Measurements from ENCODE around the gene IFITM10. TPM values are rescaled to one million over a fixed set of nuclear protein-coding genes. Genes with fewer than 3 reads are reported as not detected.
A peak's percentile ranks its signal among the peaks of the same experiment; 100 is the strongest.

Gene IFITM10
- total RNA-seq, 1 donor from 2014 or later = 0.31 TPM

DNA sequence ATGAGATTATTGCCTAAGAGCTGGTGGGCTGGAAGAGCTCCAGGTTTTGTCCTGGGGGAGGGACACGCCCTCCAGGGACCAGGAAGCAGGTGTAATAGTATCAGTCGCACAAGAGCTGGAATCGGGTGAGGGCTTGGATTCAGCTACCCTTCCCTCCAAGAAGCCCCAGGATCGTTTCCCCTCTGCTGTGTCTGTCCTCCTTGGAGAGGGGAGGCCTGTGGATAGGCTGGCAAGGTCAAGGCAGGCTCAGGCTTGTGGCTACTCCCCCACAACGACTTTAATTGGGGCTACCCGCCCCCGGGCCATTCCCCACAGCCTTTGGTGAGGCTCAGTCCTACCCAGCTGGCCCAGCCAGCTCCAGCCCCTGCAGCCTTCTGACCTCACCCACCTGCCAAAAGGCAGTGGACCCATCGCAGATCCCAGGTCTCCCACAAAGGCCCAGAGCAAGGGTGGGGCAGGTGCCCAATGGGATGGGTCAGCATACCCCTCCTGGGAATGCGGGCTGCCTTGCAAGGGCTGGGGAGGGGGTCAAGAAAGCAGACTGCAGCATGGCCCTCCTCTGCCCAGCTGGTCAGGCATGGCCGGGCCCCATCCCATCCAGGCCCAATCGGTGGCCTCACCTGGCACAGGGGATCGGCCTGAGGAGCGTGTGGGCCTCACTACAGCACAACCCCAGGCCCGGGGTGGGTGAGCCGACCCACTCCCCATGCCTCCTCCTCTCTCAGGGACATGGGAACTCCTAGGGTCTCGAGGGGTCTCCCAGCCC, 12.3 kb upstream of the IFITM10 start:
- no peak for DNase-seq

DNA sequence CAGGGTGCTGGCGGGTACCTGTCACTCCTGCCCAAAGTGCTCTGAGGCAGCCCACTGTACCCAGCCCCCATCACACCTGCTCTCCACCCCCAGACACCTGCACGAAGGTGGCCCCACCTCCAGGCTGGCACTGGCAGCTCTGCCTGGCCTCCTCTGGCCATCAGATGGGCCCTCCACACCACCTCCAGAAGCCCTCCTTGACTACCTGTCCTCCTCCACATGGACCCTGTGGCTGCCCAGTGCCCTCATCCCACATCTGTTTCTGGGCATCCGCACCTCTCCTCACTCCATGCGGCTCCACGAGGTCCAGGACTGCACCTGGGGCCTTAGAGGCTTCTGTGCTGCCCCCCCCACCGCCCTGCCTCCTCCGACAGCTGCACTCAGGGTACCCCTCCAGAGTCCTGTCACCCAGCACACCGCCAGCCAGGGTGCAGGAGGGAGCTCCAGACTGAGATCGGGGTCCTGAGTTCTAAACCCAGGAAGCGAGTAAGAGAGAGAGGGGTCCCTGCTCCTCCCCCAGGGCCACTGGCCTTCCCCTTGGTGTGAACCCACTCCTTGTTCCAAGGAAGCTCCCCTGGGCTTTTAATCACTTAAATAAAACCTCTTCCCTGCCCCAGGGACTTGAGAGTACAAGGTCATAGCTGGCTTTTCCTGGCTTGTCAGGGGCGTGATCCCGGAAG, 11.6 kb upstream of the IFITM10 start:
- no peak for DNase-seq

DNA sequence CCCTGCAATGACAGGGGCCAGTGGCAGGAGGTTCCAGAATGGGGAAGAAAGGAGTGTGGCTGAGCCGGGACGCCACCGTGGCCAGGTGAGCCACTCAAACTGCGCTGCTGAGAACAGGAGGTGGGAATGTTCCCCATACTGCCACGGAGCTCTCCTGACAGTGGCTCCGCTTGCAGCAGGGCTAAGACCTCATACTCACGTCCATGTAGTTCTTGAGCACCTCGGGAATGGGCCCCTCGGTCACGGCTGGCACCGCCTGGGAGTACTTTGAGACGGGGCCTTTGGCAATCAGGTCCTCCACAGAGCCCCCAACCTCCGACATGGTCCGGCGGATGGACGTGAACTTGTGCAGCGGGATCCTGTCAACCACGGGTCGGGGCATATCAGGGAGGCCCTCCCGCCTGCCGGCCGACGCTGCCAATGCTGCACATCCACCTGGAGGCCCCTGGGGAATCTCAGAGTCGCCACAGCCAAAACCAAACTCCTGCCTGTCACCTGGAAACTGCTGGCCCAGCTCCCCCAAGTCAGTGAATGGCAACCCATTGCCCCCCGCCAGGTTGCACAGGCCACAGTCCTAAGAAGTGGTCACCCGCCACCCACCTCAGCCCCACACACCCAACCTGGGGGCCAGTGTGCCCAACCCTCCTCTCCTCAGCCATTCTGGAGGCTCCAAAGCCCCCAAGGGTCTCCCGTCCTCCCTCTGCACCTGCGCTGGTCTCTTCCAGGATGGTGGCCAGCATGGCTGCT, 10.9 kb upstream of the IFITM10 start:
- DNase-seq = no peak

DNA sequence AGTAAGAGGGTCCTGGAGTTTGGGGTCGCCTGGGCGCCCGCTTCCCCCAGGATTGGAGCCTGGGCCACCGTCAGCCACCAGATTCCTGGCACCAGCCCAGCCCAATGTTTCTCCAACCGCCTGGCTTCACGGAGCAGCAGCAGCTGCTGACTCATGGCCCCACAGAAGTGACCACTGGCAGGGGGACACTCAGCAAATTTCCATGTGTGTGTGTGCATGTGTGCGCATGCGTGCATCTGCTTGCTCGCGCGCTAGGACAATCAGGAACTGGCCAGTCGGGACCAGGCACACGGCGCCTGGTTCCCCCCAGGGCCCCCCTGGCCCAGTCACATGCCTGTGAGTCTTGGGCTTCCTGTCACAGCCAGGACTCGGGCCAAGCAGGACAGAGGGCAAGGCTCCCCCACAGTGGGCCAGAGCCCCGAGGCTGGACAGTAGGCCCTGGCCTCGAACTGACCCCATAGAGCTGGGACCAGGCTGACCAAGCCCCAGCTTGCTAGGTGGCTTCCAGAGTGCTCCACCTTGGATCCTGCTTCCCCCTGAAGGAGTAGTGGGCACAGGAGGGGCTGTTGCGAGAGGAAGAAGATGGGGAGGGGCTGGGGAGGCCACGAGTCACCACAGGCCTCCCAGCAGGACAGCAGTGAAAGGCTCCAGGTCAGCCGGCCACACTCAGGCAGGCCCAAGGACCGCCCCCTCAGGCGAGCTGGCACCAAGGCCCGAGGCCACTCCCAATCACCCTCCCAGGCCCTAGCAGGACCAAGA, 10.1 kb upstream of the IFITM10 start:
- peak; percentile 73 for DNase-seq

DNA sequence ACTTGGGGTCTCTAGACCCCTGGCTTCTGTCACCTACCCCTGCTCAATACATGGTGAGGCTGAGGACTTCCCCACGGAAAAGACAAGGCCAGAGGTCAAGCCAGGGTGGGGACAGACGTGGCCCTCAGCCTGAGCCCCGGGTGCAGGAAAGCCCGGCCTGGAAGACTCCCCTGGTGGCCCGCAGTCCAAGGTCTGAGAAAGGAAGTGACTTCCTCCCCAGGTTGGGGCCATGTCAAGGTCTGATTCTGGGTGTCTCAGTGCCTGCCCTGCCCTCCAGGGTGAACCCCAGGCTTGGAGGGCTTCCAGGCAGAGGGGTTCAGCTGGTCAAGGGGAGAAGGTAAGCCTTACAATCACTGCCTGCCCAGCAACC, 9.4 kb upstream of the IFITM10 start:
- DNase-seq = no peak

DNA sequence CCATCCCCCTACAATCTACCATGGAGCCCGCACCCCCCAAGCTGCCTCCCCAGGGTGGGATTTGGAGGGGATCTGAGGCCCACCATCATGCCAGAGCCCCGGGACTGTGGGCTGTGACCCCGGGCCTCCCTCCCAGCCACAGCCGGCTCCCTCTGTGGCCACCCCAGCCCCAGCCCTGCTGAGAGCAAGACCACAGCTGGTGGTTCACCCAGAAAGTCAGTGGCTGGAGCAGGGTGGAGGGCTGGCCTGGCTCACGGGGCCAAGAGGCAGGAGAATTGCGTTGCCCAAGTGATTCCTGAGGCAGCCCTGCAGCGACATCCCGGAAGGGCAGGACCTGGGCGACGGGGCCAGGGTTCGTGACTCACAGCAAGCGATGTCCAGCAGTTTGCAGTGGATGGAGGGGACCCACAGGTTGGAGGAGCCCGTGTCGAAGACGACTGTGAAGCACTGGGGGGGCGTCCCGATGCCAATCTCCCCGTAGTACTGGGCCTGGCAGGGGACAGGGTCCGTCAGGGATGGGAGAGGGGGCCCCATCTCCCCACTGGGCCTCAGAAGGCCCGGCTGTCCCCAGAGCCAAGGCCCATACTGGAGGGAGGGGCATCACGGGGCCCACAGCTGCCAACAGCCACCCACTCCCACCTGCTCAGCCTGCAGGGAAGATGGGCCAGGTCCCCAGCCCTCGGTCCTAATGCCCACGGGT, 8.9 kb upstream of the IFITM10 start:
- DNase-seq = no peak

DNA sequence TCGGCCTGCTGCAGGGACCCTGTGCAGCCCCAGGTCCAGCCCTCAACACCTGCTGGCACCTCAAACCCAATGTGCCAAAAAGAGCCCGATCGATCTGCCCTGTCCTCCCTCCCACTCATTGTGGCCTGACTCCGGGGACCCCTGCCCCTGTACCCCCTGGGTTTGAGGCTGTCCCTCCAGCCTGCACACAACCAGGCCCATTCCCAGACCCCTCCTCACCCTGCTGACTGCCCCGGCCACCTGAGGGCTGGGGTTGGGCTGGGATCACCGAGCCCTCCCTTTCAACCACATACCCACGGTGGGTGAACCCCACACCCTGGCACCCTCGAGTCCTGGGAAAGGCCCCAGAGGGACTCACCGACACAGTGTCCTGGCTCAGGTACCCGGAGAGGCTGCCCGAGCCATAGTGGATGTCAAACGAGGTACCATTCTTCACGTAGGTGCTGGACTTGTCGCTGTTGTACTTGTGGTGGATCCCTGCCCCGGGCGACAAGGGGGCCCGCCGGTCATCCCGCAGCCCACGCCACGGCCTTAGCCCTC, 8.3 kb upstream of the IFITM10 start:
- DNase-seq = no peak

DNA sequence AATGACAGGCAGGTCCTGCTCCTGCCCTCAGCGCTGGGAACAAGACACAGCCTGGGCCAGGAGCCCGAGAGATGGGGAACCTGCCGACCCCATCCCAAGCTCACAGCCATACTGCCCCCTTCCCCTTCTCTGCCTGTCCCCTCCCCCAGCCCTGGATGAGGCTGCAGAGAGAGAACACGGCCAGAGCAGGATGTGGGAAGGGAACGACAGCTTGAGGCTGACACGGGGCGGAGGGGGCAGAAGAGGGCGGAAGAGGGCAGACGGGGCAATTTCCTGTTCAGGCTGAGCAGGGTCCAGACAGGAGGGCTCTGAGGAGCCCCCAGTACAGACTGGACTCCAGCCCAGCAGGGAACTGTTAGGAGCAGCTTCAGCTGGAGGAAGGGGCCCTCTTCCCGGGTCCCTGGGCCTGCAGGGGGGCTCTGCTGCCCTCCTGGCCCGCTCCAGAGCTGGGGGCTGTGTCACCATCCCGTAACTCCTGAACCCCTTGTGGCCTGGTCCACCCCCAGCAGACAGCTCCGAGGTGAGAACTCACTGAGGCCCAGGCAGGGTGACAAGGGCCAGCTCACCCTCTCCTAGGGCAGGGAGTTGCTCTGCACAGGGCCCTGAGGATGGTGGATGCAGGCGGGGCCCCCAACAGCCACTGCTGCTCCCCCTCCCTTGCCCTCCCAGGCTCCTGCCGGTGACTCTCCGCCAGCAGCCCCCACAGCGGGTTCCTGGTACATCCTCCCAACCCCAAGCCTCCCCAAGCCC, 7.6 kb upstream of the IFITM10 start:
- no peak for DNase-seq

DNA sequence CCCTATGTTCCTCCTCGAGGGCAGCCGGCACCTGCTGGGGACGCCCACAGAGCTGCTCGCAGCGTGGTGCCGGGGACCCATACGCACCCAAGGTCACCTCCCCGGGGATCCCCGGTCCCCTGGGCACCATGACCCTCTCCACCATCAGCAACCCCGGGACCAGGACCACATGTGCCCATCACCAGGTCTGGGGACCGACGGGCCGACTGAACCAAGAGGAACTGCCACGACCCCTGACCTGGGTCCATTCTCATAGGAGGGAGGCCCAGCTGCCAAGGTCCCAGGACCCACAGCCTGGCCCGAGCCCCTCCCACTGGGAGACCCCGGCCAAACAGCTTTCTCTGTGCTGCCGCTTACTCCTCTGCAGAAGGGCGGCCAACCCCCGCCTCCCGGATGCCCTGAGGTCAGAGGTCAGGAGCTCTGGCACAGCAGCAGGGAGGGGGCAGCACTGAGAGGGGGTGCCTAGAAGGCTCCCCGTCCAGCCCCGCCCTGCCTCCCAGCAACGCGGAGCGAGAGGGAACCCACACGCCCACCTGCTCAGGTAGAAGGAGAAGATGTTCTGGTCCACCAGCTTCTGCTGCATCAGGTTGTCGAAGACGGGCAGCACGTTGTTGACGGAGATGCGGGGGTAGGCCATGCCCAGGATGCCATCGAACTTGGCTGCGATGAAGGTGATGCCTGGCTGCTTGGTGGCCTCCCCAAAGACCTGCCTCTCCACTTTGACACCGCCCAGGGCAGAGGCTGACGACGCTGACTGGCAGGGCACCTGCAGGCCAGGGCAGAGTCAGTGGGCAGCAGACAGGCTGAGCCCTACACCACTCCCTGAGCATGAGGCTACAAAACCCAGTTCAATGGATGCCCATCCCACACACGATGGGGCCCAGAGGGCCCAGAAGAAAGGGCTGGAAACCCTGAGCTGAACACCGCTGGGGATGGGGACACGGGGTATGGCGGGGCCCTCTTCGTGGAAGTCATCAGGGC, 6.7 kb upstream of the IFITM10 start:
- no peak for DNase-seq

DNA sequence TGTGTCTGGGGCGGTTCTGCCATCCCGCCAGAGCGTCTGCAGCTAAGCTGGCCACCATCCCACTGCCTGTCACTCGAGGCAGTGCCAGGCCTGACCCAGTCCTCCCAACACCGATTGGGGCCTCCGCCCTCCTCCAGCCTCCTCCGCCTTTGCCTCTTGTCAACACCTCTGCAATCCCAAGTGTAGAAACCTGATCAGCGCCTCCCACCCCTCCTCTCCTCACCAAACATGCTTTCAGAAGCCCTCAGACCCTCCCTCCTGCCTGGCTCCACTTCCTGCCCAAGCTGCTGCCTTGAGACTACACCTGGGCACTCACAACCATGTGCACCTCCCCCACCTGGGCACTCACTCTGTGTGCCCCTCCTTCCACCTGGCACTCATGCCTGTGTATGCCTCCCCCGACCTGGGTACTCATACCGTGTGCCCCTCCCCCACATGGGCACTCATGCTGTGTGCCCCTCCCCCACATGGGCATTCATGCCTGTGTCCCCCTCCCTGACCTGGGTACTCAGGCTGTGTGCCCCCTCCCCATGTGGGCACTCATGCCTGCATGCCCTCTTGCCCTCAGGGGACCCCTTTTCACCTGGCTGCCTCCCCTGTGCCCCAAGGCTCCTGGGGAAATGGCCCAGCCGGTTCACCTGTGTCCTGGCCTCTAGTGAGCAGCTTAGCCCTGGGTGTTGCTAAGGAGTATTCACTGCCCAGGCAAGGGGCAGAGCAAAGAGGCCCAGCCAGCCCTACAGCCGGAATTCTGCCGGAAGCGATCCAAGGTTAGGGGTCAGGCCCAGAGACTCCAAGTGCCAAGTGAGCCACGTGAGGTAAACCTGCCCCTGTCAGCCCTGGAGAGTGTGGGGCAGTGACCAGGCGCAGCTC, 5.5 kb upstream of the IFITM10 start:
- no peak for DNase-seq

DNA sequence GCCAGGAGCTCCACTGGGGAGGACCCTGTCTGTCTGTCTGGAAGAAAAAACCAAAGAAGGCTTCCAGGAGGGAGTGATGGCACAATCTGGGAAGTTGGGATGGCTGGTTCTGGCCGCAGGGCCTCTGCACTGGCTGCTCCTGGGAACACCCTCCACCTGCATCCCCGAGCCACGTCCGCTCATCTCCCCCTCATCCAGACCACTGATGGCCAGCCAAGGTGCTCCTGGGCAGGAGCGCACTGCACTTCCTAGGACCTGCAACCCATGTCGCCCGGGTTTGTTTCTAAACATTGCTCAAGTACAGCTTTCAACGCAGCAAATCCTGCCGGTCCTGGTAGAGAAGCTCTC, 4.9 kb upstream of the IFITM10 start:
- no peak for DNase-seq

DNA sequence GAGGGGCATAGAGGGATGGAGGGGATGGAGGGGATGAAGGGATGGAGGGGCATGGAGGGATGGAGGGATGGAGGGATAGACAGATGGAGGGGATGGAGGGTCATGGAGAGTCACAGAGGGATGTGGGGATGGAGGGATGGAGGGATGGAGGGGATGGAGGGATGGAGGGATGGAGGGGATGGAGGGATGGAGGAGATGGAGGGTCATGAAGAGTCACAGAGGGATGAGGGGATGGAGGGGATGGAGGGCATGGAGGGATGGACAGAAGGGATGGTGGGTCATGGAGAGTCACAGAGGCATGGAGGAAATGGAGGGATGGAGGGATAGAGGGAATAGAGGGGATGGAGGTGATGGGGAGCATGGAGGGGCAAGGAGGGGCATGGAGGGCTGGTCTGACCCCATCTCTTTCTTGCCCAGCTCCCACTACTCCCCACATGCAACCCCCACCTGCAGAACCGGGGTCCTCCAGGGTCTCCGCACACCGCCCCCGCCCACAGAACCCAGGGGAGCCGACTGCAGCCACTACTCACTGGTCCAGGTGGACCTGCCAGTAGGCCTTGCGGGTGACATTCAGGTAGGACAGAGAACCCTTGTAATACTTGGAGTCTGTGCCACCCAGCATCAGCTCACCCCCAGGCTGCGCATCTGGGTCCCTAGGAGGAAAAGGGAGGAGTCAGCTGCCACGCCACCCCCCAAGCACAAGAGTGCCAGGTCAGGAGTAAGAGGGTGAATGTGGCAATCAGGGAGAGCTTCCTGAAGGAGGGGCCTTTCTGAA, 4.2 kb upstream of the IFITM10 start:
- DNase-seq = no peak

DNA sequence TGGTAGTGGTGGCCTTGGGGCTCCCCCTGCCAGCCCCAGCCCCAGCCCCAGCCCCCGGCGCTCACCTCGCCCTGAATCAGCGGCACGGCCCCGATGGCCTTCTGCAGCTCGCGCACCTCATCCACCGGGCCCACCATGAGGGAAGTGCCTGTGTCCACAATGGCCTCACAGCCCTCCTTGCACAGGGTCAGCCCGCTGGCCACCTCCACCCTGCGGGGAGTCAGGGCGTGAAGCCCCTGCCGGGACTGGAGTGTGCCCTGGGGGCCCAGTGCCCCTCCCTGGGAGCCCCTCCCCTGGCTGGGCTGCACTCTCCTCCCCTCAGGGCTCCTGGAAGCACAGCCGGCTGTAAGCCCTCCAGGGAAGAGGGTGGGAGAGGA, 3.5 kb upstream of the IFITM10 start:
- DNase-seq = no peak

DNA sequence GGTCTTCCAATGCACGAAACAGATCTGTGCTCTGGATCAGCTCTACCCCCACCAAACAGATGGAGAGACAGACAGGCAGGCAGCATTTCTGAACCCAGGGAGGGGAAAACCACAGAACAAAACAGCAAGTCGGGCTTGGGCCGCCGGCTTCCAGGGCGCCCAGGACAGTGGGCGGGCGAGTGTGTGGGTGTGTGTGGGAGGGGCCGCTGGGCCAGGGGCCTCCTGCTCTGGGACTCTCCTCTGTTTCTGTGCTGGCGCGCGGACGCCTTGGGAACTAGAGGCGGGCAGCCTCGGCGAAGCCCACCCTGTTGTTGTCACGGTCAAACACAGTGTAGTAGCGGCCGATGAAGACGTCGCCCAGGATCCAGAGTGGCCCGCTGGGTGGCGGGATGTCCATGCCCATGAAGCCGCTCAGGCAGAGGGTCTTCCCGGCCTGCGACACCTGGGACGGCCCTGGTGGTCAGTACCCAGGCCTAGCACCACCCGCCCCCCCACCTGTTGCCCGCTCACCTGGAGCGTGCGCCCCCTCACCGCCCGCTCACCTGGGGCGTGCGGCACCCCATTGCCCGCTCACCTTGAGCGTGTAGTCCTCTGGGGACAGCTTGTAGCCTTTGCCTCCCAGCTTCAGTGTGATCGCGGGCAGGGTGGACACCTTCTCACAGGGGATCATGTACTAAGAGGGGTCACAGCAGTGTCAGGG, 3.0 kb upstream of the IFITM10 start:
- DNase-seq = no peak

DNA sequence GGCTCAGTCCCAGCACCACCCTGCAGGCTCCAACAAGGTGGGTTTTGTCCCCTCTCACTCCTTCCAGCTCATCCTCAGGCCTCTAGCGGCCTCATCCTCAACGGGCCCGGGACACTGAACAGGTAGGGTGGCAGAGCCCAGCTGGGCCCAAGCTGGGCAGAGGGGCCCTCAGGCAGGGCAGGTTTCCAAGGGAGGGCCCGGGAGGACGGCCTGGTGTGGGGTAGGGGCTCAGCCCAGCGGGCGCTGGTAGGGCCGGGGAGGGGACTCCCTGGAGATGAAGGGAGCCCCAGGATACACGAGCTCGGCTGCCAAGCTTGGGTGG, 2.5 kb upstream of the IFITM10 start:
- no peak for DNase-seq

DNA sequence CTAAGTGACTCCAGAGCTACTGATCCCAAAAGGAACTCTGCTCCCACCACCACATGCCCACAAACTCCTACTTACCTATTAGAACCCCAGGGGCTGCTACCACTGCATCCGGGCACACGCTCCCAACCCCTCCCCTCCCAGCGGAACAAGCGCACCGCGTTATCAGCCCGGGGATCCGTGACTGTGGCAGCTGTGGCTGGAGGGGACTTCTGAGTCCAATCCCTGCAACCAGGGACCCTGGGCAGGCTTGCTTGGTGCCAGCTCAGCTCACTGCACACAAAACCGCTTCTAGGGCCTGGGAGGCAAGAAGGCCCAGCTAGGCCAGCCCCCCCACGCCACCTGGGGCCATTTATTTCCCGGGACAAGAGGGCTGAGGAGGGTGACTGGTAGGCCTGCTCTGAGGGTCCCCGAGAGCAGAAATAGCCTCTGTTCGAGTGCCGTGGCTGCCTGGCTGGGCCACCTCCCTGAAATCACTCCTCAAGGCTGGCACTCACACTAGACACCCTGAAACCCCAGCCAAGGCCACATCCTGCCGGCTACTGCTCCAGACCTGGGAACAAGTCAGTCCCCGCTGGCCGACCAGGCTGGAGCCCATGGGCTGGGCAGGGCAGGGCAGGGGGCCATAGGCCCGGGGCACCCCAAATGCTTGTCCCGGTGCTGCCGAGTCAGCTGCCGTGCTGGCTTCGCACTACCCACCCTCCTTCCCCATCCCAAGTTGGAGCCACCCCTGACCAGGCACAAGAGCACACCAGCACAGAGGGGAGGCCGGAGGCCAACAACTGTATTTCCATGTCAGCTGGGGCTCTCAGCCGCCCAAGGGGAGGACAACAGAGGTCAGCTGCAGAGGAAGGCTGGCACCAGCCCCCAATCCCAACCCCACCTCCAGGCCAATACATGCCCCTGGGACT, 1.9 kb upstream of the IFITM10 start:
- DNase-seq = no peak

DNA sequence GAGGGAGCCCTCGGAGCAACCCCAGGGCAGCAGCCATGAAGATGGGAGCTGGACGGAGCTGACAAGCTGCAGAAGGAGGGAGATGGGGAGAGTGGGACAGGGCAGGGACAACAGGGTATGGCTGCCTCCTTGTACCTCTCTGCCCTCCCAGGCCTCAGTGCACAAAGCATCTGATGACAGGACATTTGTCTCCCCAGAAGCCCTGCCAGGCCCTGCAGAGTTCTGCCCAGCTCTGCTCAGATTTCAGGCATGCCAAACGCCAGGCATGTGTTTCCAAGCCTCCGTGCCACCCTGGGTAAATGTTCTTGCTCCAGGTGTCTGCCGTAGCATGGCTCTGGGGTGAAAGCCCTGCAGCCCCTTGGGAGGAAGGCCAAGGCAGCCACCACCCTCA, 1.1 kb upstream of the IFITM10 start:
- no peak for DNase-seq
